ENCODE results near the gene PPP1R13B. TPM values are rescaled to one million over a fixed set of nuclear protein-coding genes. Genes with fewer than 3 reads are reported as not detected.

PPP1R13B gene
- total and polyA plus RNA-seq, 2 experiments from 2014 or later, result 2.0 to 8.5 TPM

GRCh38 chr14:103706551-103707328 is 140.6 kb downstream of the PPP1R13B start:
- Histone ChIP-seq H3K4me1 (ENCODE audit: insufficient read depth) (peaks cover 8% of the 10 kb centered on the region), H3K79me2 (replicated peaks; ENCODE audit: insufficient read depth) (no peaks in the 10 kb centered on the region), H3K9me2 (ENCODE audit: insufficient read depth) (no peaks in the 10 kb centered on the region), H3K27ac (ENCODE audit: low read depth) (no peak overlapping the region), H2AFZ (no peak overlapping the region), H3K27me3 (ENCODE audit: insufficient read depth) (no peaks in the 10 kb centered on the region), H3F3A (replicated peaks; ENCODE audit: low read depth) (peaks cover 16% of the 10 kb centered on the region), H3K4me2 (no peak overlapping the region), H3K4me3 (no peak overlapping the region), H4K20me1 (replicated peaks; ENCODE audit: insufficient read depth) (peaks cover 18% of the 10 kb centered on the region), H3K36me3 (ENCODE audit: insufficient read depth) (peaks cover 5% of the 10 kb centered on the region; the same call in 1 of the 2 replicates)
- H3K4me1 Mint-ChIP-seq, result peaks cover 23% of the 10 kb centered on the region
- no peak overlapping the region for H3K4me3 Mint-ChIP-seq
- ATAC-seq (no peak), DNase-seq (ENCODE audit: low spot score) (no peak)
- TF ChIP-seq POLR2AphosphoS5 (IDR thresholded peaks at IDR 0.05; ENCODE audit: low read depth) (no peak), REST (IDR thresholded peaks at IDR 0.05; ENCODE audit: unreplicated experiment) (no peak), ZNF462 (CRISPR knock-in tag; IDR thresholded peaks at IDR 0.05) (no peak), ETS1 (IDR thresholded peaks at IDR 0.05) (no peak), JUNB (IDR thresholded peaks at IDR 0.05; ENCODE audit: unreplicated experiment) (no peak), CREB1 (CRISPR knock-in tag; IDR thresholded peaks at IDR 0.05; ENCODE audit: low read depth) (no peak), EZH2 (IDR thresholded peaks at IDR 0.05; ENCODE audit: low read depth, unreplicated experiment) (no peak), NANOG (IDR thresholded peaks at IDR 0.05; ENCODE audit: borderline replicate concordance) (no peak), EZH2phosphoT487 (IDR thresholded peaks at IDR 0.05; ENCODE audit: unreplicated experiment) (no peak), ZNF331 (CRISPR knock-in tag; IDR thresholded peaks at IDR 0.05; ENCODE audit: low read depth) (no peak), ZNF114 (CRISPR knock-in tag; IDR thresholded peaks at IDR 0.05) (no peak), CTCF (conservative IDR thresholded peaks at IDR 0.05; ENCODE audit: low read depth in 2 of 2) (no peak), STAT1 (IDR thresholded peaks at IDR 0.05; ENCODE audit: unreplicated experiment) (no peak)
- no peak overlapping the region for H3K27ac Mint-ChIP-seq
- peaks cover 24% of the 10 kb centered on the region for H3K27me3 Mint-ChIP-seq (ENCODE audit: insufficient read depth, low read depth, poor library complexity)
- no peaks in the 10 kb centered on the region for H3K9me3 Mint-ChIP-seq
- peaks cover 61% of the 10 kb centered on the region for H3K36me3 Mint-ChIP-seq (ENCODE audit: low read depth)

All from GM23338 (cell line).